H9 (cell line): ENCODE data around the gene SPOCK3. TPM values are rescaled to one million over a fixed set of nuclear protein-coding genes. Genes with fewer than 3 reads are reported as not detected.

ENCODE experiments used
- DNase-seq: peaks from one replicate; pipeline ENCODE4 v3.0.0-alpha.2; 2017
- H2AFZ ChIP-seq: one replicate; pipeline ENCODE4 v1.6.1; 2013; ENCODE audit warnings: mild to moderate bottlenecking, low read length, control low read depth, moderate library complexity
- H2AK5ac ChIP-seq: 2 replicates; pipeline ENCODE4 v1.6.1; 2013; ENCODE audit warnings: low read length, control low read depth, mixed read lengths; ENCODE audit not compliant: insufficient read length
- H2BK120ac ChIP-seq: one replicate; pipeline ENCODE4 v1.6.1; 2013; ENCODE audit warnings: low read depth, mild to moderate bottlenecking, low read length, control low read depth, inconsistent platforms; ENCODE audit not compliant: poor library complexity, severe bottlenecking
- H2BK12ac ChIP-seq: 2 replicates; pipeline ENCODE4 v1.6.1; 2013; ENCODE audit warnings: low read length, control low read depth, mixed read lengths, low read depth; ENCODE audit not compliant: insufficient read length
- H2BK15ac ChIP-seq: 2 replicates; pipeline ENCODE4 v1.6.1; 2013; ENCODE audit warnings: low read depth, low read length, control low read depth
- H2BK20ac ChIP-seq: one replicate; pipeline ENCODE4 v1.6.1; 2013; ENCODE audit warnings: low read depth, mild to moderate bottlenecking, low read length, control low read depth, inconsistent platforms; ENCODE audit not compliant: poor library complexity, severe bottlenecking
- H2BK5ac ChIP-seq: 2 replicates; pipeline ENCODE4 v1.6.1; 2013; ENCODE audit warnings: low read length, control low read depth, mixed read lengths; ENCODE audit not compliant: insufficient read length
- H3K14ac ChIP-seq: 2 replicates; pipeline ENCODE4 v1.6.1; 2013; ENCODE audit warnings: low read length, control low read depth; ENCODE audit not compliant: insufficient read depth
- H3K18ac ChIP-seq: 2 replicates; pipeline ENCODE4 v1.6.1; 2013; ENCODE audit warnings: low read depth, mild to moderate bottlenecking, mixed read lengths, low read length, control low read depth; ENCODE audit not compliant: insufficient read length
- H3K23ac ChIP-seq: 2 replicates; pipeline ENCODE4 v1.6.1; 2013; ENCODE audit warnings: low read length, control low read depth, mixed read lengths, low read depth; ENCODE audit not compliant: insufficient read length
- H3K23me2 ChIP-seq: 2 replicates; pipeline ENCODE4 v1.6.1; 2013; ENCODE audit warnings: low read depth, mild to moderate bottlenecking, mixed read lengths, low read length, control low read depth; ENCODE audit not compliant: insufficient read length, poor library complexity, severe bottlenecking
- H3K27ac ChIP-seq: 2 replicates; pipeline ENCODE4 v1.5.1; 2013; ENCODE audit warnings: low read length, control low read depth, mixed read lengths, low read depth; ENCODE audit not compliant: insufficient read length
- H3K27me3 ChIP-seq: 2 replicates; pipeline ENCODE4 v1.6.1; 2013; ENCODE audit warnings: low read length, control low read depth, inconsistent platforms; ENCODE audit not compliant: insufficient read depth
- H3K4ac ChIP-seq: 2 replicates; pipeline ENCODE4 v1.6.1; 2013; ENCODE audit warnings: low read depth, mild to moderate bottlenecking, control low read depth, inconsistent platforms, low read length, moderate library complexity
- H3K4me1 ChIP-seq: 2 replicates; pipeline ENCODE4 v1.6.1; 2013; ENCODE audit warnings: low read length, control low read depth, inconsistent platforms; ENCODE audit not compliant: insufficient read depth
- H3K4me2 ChIP-seq: 2 replicates; pipeline ENCODE4 v1.6.1; 2013; ENCODE audit warnings: low read length, control low read depth, mixed read lengths; ENCODE audit not compliant: insufficient read length, insufficient read depth
- H3K56ac ChIP-seq: 2 replicates; pipeline ENCODE4 v1.6.1; 2013; ENCODE audit warnings: low read depth, mild to moderate bottlenecking, mixed read lengths, low read length, control low read depth; ENCODE audit not compliant: insufficient read length
- H3K79me1 ChIP-seq: 2 replicates; pipeline ENCODE4 v1.6.1; 2013; ENCODE audit warnings: low read depth, mild to moderate bottlenecking, moderate library complexity, low read length, control low read depth, inconsistent platforms; ENCODE audit not compliant: insufficient read depth, poor library complexity, severe bottlenecking
- H3K79me2 ChIP-seq: 2 replicates; pipeline ENCODE4 v1.6.1; 2013; ENCODE audit warnings: low read length, control low read depth, inconsistent platforms; ENCODE audit not compliant: insufficient read depth
- H3K9ac ChIP-seq: 2 replicates; pipeline ENCODE4 v1.6.1; 2013; ENCODE audit warnings: low read length, control low read depth, mixed read lengths; ENCODE audit not compliant: insufficient read length; ENCODE audit errors: extremely low read depth
- H3K9me3 ChIP-seq: one replicate; pipeline ENCODE4 v1.6.1; 2013; ENCODE audit warnings: low read depth, low read length, inconsistent platforms; ENCODE audit not compliant: control insufficient read depth
- H3T11ph ChIP-seq: one replicate; pipeline ENCODE4 v1.6.1; 2013; ENCODE audit warnings: mild to moderate bottlenecking, low read length, control low read depth, inconsistent platforms
- H4K20me1 ChIP-seq: one replicate; pipeline ENCODE4 v1.6.1; 2013; ENCODE audit not compliant: control insufficient read depth, insufficient read length, insufficient read depth
- H4K5ac ChIP-seq: 2 replicates; pipeline ENCODE4 v1.6.1; 2013; ENCODE audit warnings: low read depth, mild to moderate bottlenecking, mixed read lengths, low read length, control low read depth; ENCODE audit not compliant: insufficient read length
- H4K8ac ChIP-seq: replicated peaks from 2 replicates; pipeline ENCODE4 v1.6.1; 2013; ENCODE audit warnings: low read length, control low read depth, mixed read lengths, low read depth; ENCODE audit not compliant: insufficient read length
- H4K91ac ChIP-seq: 2 replicates; pipeline ENCODE4 v1.6.1; 2013; ENCODE audit warnings: low read depth, mild to moderate bottlenecking, moderate library complexity, mixed read lengths, low read length, control low read depth; ENCODE audit not compliant: insufficient read length
- H3K27ac Mint-ChIP-seq, 3 experiments: 2 replicates in 2 of 3; 3 replicates in 1 of 3; pipeline ENCODE4 v1.8.0; 2020 to 2021; ENCODE audit warnings: mixed read lengths in 3 of 3, mild to moderate bottlenecking in 1 of 3, moderate library complexity in 1 of 3
- H3K27me3 Mint-ChIP-seq: 2 replicates; pipeline ENCODE4 v1.8.0; 2021; ENCODE audit warnings: low read depth, mild to moderate bottlenecking, moderate library complexity, mixed read lengths
- H3K36me3 Mint-ChIP-seq, 3 experiments: 2 replicates in 2 of 3; 3 replicates in 1 of 3; pipeline ENCODE4 v1.8.0; 2020 to 2021; ENCODE audit warnings: low read depth in 3 of 3, mixed read lengths in 3 of 3; ENCODE audit not compliant: insufficient read depth in 1 of 3
- H3K4me1 Mint-ChIP-seq, 2 experiments: 2 replicates each; pipeline ENCODE4 v1.8.0; 2020; ENCODE audit warnings: mixed read lengths in 2 of 2
- H3K4me3 Mint-ChIP-seq, 2 experiments: 2 replicates in 1 of 2; 3 replicates in 1 of 2; pipeline ENCODE4 v1.8.0; 2020 to 2021; ENCODE audit warnings: mild to moderate bottlenecking in 2 of 2, mixed read lengths in 2 of 2, moderate library complexity in 1 of 2
- H3K9me3 Mint-ChIP-seq, 2 experiments: 2 replicates in 1 of 2; 3 replicates in 1 of 2; pipeline ENCODE4 v1.8.0; 2020; ENCODE audit warnings: mild to moderate bottlenecking in 2 of 2, mixed read lengths in 2 of 2, moderate library complexity in 1 of 2
- CTCF ChIP-seq: fragments of 200-600 bp; sonication (generic); conservative IDR thresholded peaks from 3 replicates; pipeline ENCODE4 v1.8.0; 2021; ENCODE audit warnings: antibody characterized with exemption, mild to moderate bottlenecking
- WGBS: extraction: QIAGEN DNeasy Blood & Tissue Kit; methylation state at CpG from one replicate; pipeline ENCODE4 v1.1.7; 2013; ENCODE audit warnings: missing lambda C conversion rate, low lambda C conversion rate, mixed read lengths; ENCODE audit not compliant: insufficient read length; ENCODE audit errors: extremely low coverage; 5-methylcytosine and 5-hydroxymethylcytosine counted together
- total RNA-seq: library from RNA; stranded (reverse); gene quantifications from 2 replicates; pipeline ENCODE4 v1.2.1, GENCODE V29; 2021

The SPOCK3 gene
- total RNA-seq, 1 experiment from 2014 or later: 0.28 TPM

GRCh38 chr4:166902941-166903340, 331.4 kb downstream of the SPOCK3 start:
- H4K8ac ChIP-seq: no peak overlapping the region
- 100% methylated on average over 1 of the region's 1 CpG for WGBS
- H3K9ac ChIP-seq: no peak overlapping the region
- H2BK20ac ChIP-seq: no peak overlapping the region
- no peak overlapping the region for H2BK12ac ChIP-seq
- no peak overlapping the region for H2BK15ac ChIP-seq
- H3K23me2 ChIP-seq: no peaks in the 10 kb centered on the region
- no peaks in the 10 kb centered on the region for H3K36me3 Mint-ChIP-seq
- H3K4ac ChIP-seq: no peak overlapping the region
- H2AFZ ChIP-seq: no peak overlapping the region
- no peak overlapping the region for H3K27ac ChIP-seq
- DNase-seq: no peak
- no peaks in the 10 kb centered on the region for H3K27me3 ChIP-seq
- no peak overlapping the region for H3K27ac Mint-ChIP-seq
- no peak overlapping the region for H3K4me2 ChIP-seq
- no peaks in the 10 kb centered on the region for H3K9me3 ChIP-seq
- no peaks in the 10 kb centered on the region for H4K20me1 ChIP-seq
- no peak overlapping the region for H2BK120ac ChIP-seq
- H3T11ph ChIP-seq: no peak overlapping the region
- no peak overlapping the region for H4K91ac ChIP-seq
- H3K79me2 ChIP-seq: no peaks in the 10 kb centered on the region
- H3K27me3 Mint-ChIP-seq: no peaks in the 10 kb centered on the region
- no peak overlapping the region for H2AK5ac ChIP-seq
- H3K56ac ChIP-seq: no peak overlapping the region
- H3K14ac ChIP-seq: no peak overlapping the region
- H3K4me3 Mint-ChIP-seq: no peak overlapping the region
- H3K23ac ChIP-seq: no peak overlapping the region
- H3K4me1 ChIP-seq: no peaks in the 10 kb centered on the region
- no peak overlapping the region for H3K18ac ChIP-seq
- no peaks in the 10 kb centered on the region for H3K4me1 Mint-ChIP-seq
- H2BK5ac ChIP-seq: no peak overlapping the region
- H4K5ac ChIP-seq: no peak overlapping the region
- no peaks in the 10 kb centered on the region for H3K9me3 Mint-ChIP-seq
- no peaks in the 10 kb centered on the region for H3K79me1 ChIP-seq
- no peak for TF ChIP-seq CTCF
